ENCODE data around the gene RPS19.
A peak's percentile ranks its signal among the peaks of the same experiment; 100 is the strongest.

The RPS19 gene

DNA sequence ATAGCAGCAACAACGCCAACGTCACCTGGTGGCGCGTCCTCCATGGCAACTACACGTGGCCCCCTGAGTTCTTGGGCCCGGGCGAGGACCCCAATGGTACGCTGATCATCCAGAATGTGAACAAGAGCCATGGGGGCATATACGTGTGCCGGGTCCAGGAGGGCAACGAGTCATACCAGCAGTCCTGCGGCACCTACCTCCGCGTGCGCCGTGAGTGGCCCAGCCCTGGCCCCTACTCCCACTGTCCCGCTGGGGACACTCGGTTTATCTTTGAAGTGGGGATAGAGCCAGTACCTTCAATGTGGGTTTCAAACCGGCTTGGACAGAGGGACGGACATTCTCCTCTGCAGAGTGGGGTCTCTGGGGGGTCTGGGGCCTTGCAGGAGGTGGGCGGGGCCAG is 19.0 kb downstream of the RPS19 start:
- DNase-seq (ENCODE audit: low read depth in 2 of 2): no peak

DNA sequence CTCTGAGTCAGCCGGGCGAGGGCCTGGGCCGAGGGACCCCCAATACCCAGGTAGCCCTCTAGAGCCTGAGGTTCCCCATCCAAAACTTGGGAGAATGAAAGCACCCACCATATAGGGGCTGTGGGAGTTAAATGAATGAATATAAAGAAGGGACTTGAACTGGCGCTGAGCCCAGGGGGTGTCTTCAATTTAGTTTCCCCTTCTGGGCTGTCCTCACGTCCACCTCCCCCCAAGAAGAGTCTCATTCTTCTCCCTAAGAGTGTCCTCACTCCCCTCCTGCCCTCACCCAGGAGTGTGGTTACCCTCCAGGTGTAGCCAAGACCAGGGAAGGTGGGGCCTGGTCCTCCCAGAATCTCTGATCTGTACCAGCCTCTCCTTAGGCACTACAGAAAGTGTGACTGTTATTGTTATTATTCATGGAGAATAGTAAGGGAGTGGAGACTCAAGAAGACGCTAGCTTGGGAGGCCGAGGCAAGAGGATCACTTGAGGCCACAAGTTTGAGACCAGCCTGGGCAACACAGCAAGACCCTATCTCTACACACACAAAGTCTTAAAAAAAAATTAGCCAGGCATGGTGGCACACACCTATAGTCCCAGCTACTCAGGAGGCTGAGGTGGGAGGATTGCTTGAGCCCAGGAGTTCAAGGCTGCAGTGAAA is 19.7 kb downstream of the RPS19 start:
- no peak for DNase-seq (ENCODE audit: low read depth in 2 of 2)

DNA sequence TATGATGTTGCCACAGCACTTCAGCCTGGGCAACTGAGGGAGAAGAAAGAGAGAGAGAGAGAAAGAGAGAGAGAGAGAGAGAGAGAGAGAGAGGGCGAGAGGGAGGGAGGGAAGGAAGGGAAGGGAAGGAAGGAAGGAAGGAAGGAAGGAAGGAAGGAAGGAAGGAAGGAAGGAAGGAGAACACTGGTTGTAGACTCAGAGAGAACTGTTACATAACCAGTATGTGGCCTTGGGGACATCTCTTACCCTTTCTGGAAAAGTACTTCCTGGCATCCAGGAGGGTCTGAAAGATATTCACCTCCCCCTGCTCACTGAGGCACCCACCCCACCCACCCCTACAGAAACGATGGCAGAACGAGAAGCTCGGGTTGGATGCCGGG is 20.3 kb downstream of the RPS19 start:
- DNase-seq (ENCODE audit: low read depth in 2 of 2): no peak

DNA sequence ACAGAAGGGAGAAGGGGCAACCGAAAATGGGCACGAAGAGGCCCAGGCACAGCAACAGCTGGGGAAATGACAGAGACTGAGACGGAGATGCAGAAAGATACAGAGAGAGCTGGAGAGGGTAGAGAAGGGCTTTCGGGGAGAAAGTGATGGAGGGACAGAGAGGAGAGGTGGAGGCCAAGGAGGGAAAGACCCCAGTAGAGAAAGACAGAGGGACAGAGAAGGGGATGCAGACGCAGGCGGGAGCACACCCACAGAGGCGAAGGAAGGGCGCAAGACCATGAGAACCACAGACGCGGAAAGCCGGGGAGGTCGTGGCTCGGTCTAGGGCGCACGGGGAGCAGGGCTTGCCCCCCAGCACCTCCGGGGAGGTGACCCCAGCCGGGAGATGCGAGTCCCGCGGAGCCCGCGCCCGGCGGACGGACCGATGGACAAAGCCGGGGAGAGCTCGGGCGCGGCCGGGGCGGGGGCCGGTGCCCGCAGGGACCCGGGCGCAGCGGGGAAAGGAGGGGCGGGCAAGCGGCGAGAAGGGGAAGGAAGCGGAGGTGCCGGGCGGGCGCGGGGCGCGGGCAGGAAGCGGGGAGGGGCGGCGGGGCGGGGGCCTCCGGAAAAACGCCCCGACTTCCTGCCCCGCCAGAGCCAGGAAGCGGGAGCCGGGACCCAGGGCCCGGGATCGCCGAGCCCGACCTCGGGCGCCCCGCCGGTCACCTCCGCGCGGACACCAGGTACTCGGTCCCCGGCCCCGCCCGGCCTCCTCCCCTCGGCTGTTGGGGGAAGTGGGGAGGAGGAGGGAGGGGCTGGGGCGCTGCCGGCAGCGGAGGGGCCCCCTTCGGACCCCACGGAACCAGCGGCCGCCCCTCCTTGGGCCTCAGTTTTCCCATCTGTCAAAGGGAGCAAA is 22.8 kb downstream of the RPS19 start, which contains the start of gene ARHGEF1:
ARHGEF1 (plus strand) TSS at position 617 of the 895 bp plus-strand sequence. CDS start 4,899 bp downstream, outside the sequence.
- peak in 1 of 2 donors; percentile 50 for DNase-seq (ENCODE audit: low read depth in 2 of 2)

DNA sequence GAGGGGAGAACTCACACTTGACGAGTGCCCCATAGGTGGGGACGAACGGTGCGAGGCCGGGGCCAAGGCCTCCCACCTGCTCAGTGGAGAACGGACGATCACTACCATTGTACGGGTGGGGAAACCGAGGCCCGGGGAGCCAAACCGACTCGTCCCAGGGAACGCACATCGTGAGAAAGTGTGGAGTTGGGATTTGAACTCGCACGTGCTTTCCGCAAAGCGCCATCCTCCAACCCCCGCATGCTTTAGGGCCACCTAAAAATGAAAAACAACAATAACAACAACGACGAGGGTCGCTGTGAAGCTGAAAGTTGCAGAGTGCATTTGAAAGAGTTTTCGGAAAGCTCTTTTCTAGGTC is 23.4 kb downstream of the RPS19 start:
- DNase-seq (ENCODE audit: low read depth in 2 of 2): no peak

DNA sequence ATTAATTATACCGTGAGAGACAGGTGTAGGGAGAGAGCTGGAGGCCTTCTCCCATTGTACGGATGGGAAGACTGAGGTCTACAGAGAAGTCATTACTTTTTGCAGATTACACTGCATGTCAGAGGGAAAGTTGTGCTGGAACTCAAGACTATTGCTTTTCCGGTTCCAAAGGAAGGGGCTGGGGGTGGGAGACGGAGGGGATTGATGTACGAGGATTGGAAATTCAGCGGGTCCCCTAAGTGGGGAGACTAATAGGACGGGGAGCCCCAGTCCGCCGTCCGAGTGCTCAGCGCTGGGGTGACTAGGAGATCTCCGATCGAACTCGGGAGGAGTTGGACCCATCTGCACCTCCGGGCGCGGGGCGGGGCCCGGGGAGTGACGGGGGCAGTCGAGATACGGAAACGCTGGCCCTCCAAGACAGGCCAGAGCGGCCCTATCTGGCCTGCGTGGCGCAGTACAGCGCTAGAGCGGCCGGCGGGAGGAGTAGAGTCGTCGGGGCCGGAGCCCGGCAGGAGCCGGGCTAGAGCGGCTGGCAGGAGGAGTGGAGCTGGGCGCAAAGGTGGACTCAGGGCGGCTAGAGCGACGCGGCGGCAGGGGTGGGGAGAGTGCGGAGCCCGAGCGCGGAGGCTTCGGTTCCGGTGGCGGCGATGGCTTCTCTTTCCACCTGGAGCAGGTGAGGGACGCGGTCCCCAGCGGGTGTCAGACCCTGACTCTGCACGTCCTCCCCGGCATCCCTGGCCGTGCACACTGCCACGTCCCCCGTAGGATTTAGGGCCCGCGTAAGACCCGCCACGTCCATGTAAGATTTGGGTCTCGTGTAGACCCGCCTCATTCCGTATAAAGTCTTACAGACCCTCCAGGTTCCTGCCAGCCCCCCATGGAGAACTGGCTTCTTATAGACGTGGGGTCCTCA is 24.0 kb downstream of the RPS19 start:
- DNase-seq (ENCODE audit: low read depth in 2 of 2): peak; percentile 86 to 87

DNA sequence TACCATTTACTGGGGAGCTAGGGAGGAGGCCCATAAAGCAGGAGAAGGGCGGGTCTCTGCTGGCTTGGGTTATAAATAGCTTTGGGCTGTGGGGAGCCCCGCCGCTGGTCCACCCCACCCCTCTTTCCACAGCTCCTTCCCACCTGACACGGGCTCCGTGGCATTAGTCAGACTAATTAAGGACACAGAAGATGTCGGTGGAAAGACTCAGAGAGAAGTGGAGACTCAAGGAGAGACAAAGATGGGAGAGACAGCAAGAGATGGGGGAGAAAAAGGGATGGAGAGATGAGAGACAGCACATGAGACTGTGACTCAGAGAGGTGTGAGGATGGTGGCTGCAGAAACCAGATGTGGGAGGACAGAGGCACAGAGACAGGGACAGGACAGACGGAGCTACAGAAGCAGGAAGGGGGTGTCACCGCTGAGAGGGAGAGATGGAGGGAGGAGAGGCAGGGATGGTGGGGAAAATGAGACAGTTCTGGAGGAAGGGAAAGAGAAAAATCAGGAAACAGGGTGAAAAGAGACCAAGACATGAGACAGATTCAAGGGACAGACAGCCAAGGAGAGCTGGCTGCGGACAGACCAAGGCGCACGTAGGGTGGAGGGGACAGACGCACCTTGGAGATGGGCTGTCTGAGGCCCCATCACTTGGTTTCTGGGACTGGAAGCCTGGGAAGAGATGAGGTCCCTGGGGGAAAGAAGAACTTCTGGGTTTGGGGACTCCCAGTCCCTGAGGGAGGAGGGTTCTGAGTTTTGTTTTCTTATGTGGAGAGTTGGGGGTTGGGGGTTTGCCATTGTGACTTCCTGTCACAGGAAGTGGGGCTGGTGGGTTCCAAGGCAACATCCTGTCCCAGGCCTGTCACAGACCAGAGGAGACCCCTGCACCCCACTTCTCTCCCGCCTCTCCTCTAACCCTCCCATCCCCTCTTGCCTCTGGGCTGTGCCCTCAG is 27.0 kb downstream of the RPS19 start:
- DNase-seq (ENCODE audit: low read depth in 2 of 2): peak in 1 of 2 donors; percentile 46

DNA sequence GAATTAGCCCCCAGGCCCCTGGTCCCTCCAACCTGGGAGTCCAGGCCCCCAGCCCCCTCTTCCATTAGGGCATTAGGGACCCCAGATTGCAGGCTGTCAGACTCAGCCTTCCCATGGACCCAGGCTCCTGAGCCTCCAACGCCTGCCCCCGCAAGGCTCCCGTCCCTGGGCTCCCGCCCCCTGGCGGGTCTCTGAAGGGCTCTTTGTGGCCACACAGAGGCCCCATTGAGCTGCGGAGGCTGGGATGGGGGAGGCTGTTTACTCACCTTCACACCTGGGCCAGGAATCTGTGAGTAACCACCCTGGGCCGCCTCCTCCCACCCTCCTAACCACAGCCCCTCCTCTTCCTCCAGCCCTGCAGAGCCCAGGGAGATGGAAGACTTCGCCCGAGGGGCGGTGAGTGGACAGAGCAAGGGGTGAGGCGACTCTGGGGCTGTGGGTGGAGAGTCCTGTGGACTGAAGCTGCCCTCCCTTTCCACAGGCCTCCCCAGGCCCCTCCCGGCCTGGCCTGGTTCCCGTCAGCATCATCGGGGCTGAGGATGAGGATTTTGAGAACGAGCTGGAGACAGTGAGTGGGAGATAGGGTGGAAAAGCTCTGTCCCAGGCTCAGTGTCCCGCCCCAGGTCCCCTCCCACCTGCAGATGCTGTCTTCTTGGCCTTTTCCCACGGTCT is 27.8 kb downstream of the RPS19 start:
- peak; percentile 74 to 80 for DNase-seq (ENCODE audit: low read depth in 2 of 2)

DNA sequence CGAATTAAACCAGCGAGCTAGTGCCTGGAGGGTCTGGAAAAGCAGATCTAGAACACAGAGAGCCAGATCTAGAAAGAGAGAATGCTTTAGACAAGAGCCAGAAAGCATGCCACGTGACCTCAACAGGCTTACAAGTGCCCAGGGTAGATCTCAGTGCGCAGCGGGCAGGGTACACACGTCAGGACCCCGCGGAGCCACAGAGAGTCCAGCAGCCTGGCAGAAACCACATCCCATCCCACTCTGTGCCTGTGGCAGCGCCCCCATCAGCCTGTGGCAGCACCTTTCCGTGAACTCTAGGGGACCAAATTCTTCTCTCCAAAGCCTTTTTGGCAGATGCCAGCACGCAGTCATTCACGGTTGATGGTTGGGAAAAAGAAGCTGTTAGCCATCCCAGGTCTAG is 28.9 kb downstream of the RPS19 start:
- no peak for DNase-seq (ENCODE audit: low read depth in 2 of 2)

DNA sequence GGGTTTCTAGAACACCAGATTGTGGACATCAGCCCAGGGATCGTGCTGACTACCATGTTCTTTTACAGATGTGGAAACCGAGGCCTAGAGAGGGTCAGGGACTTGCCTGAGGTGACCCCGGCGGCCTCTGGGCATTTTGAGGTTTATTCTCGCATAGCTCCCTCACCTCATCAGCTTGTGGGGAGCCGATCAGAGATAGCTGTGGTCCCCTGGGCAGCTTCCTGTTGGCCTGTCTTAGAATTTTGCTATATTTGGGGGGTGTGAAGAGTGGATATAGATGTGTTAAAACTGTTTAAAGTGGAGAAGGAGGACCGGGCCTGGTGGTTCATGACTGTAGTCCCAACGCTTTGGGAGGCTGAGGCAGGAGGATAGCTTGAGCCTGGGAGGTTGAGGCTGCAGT is 29.8 kb downstream of the RPS19 start:
- DNase-seq (ENCODE audit: low read depth in 2 of 2): no peak

DNA sequence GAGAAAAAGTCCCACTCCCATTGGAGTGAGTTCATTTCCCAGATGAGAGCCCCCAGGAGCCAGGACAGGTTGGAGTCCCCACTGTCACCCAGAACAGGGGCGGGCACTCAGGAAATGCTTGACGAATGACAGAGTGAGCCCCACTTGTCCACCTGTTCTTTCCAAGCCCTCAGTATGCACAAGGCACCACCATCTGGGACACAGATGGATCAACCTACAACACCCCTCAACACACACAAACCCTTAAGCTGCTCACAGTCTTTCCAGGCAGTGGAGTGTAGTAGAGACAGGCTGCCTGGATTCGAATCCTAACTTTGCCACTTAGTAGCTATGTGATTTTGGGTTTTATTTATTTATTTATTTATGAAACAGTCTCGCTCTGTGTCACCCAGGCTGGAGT is 30.9 kb downstream of the RPS19 start:
- no peak for DNase-seq (ENCODE audit: low read depth in 2 of 2)

DNA sequence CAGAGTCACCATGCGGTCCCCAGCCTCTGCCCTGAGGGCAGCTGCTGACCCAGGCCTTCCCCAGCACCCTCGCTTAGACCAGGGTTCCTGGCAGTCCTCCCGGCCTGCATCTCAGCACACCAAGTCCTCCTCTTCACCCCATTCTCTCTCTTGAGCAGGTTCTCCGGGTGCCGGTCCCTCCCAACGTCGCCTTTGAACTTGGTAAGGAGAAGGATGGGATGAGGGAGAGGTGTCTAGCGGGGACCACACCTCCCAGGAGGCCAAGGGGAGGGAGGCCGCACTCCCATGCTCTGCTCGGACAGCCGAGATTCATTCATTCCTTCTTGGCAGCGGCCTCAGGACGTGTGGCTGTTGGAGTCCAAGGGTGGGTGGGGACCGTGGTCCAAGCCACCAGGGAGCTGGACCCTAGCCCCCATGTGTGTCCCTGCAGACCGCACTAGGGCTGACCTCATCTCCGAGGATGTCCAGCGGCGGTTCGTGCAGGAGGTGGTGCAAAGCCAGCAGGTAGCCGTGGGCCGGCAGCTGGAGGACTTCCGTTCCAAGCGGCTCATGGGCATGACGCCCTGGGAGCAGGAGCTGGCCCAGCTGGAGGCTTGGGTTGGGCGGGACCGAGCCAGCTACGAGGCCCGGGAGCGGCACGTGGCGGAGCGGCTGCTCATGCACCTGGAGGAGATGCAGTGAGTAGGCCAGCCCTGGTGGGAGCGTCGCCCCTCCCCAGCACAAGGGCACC is 32.3 kb downstream of the RPS19 start:
- DNase-seq (ENCODE audit: low read depth in 2 of 2): no peak

DNA sequence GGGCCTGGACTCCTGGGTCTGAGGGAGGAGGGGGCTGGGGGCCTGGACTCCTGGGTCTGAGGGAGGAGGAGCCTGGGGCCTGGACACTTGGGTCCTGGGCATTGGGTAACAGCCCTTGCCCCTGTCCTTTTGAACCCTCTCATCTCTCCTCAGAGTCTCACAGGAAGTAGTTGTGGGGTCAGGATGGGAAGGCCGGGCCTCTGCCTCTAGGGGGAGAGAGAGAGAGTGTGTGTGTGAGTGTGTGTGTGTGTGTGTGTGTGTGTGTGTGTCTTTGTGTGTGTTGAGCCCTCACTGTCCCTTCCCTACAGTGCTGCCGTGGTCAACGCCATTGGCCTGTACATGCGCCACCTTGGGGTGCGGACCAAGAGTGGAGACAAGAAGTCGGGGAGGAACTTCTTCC is 33.8 kb downstream of the RPS19 start:
- no peak for DNase-seq (ENCODE audit: low read depth in 2 of 2)

DNA sequence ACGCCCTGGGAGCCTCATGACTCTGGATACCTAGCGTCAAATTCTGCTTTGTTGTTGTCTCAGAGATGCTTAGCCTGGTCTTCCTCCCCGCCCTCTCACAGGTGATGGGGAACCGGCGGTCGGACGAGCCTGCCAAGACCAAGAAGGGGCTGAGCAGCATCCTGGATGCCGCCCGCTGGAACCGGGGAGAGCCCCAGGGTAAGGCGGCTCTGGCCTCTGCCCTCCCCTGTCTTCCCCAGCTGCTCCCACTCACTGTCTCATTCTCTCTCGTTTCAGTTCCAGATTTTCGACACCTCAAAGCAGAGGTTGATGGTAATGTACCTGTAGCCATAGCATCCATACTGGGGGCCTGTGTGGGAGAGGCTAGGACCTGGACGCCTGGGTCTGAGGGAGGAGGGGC is 34.3 kb downstream of the RPS19 start:
- no peak for DNase-seq (ENCODE audit: low read depth in 2 of 2)

DNA sequence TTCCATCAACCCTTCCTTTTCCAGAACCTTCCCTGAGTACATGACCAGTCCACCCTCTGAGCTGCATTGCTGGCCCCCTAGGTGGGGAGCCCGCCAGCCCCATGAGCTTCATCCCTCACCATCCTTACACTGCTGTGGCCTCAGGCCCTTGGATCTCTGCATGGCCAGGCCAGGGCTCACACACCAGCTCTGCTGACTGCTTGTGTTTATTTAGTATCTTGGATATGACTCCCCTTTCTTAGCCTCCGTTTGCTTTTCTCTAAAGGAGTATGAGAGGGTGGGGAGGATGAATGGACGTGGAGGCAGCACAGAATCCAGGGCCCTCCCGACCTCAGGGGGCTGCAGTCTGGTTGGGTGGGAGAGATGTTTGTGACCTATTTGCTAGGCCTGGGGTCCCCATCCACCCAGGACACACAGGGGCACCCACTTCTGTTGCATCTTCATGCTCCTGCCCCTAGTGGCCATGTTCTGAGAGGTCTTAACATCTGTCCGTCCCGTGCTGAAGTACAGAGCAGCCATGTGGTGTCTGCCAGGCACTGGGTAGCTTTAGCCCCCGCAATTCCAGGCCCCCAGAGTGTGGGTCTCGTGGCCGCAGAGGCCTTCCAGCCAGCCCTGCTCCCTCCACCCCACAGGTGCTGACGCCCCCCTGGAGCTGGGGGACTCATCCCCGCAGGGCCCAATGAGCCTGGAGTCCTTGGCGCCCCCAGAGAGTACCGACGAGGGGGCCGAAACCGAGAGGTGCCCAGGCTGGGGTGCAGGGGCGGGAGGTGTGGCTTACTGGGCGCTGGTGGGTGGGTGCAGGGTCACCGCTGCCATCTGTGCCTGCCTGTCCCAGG is 35.9 kb downstream of the RPS19 start:
- DNase-seq (ENCODE audit: low read depth in 2 of 2): no peak

DNA sequence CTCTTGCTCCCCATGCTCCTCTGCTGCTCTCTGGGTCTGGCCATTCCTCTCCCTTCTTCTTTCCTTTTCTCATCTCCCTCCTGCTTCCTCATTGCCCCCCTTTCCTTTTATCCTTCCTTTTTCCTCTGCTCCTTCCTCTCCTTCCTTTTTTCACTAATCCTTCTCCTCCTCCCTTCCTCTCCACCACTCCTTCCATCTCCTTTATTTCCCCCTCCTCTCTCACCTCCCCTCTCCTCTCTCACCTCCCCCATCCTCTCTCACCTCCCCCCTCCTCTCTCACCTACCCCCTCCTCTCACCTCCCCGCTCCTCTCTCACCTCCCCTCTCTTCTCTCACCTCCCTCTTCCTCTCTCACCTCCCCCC is 36.5 kb downstream of the RPS19 start:
- no peak for DNase-seq (ENCODE audit: low read depth in 2 of 2)

DNA sequence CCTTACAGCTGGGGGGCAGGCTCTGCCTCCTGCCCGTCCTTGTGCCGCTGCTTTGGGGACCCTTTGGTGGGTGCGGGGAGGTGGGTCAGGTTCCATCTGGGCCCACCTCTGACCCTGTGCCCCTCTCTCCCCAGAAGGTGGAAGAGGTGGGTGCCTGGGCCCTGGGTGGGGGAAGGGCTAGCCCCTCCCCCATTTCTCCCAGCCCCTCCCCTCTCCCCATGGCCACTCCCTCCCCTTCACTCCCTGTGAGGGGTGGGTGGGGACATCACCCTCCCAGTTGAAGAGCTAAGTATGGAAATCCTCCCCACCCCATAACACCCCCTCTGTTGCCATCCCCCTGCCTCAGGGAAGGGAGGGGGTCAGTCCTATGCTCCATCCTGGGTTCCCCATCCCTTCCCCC is 37.1 kb downstream of the RPS19 start:
- no peak for DNase-seq (ENCODE audit: low read depth in 2 of 2)

DNA sequence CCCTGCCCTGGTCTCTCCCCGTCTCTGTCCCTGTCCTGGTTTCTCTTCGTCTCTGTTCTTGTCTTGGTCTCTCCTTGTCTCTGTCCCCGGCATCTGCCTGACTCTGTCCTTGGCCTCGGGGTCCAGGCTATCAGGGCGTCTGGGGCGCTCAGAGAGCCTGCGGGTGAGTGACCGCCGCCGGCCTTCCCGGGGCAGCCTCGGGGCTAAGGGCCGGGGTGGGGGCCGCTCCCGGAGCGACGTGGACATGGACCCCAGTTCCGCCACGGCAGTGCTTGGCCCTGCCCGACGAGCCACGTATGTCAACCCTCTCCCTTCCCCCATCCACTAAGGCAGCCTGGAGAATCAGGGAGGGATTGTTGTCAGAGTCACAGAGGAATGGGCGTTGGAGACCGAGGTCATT is 37.8 kb downstream of the RPS19 start:
- no peak for DNase-seq (ENCODE audit: low read depth in 2 of 2)

DNA sequence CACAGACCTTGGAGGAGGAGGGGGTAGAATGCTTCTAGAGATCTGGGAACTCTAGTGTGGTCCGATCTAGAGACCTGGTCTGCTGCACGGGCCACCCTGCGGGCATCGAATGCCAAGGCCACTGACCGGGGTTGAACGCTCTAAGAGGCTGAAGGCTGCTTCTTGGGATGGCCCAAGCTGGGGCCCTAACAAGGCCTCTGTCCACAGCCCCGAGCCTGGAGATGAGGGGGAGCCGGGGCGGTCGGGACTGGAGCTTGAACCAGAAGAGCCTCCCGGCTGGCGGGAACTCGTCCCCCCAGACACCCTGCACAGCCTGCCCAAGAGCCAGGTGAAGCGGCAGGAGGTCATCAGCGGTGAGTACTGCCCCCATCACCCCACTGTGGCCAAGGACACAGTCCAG is 38.2 kb downstream of the RPS19 start:
- DNase-seq (ENCODE audit: low read depth in 2 of 2): no peak

Data from stimulated activated CD4-positive, alpha-beta T cell treated with anti-CD3 and anti-CD28 coated beads, Interleukin-4, amount 100 ng/mL, for 48 hours (primary cell).